ENCODE measurements around the gene BTNL3. TPM values are rescaled to one million over a fixed set of nuclear protein-coding genes. Genes with fewer than 3 reads are reported as not detected.
"Not testable (repeated sequence)": the region's sequence is repeated elsewhere in the genome, so short reads cannot be mapped to it uniquely, and the experiment has no call there.

The BTNL3 gene
- total RNA-seq, 2 experiments from 2014 or later: not detected

- Mint-ChIP-seq H3K4me1 (ENCODE audit: low read depth) (no peaks in the 10 kb centered on the region), H3K27me3 (ENCODE audit: low read depth) (peaks cover 26% of the 10 kb centered on the region), H3K27ac (no peak overlapping the region), H3K36me3 (ENCODE audit: low read depth) (no peaks in the 10 kb centered on the region), H3K9me3 (peaks cover 2% of the 10 kb centered on the region), H3K4me3 (no peak overlapping the region)
- DNase-seq: no peak
- intact Hi-C loops (cut with micrococcal nuclease): no loop called here
- CTCF ChIA-PET: no interaction called here
Measured at GRCh38 chr5:180988016-180988415, 630 bp upstream of the BTNL3 start.

GRCh38 chr5:180990086-180990881 lies 1.6 kb downstream of the BTNL3 start:
- peaks cover 1% of the 10 kb centered on the region for H3K36me3 Mint-ChIP-seq (ENCODE audit: low read depth)
- peaks cover 8% of the 10 kb centered on the region for H3K9me3 Mint-ChIP-seq
- H3K4me3 Mint-ChIP-seq: no peak overlapping the region
- no peaks in the 10 kb centered on the region for H3K4me1 Mint-ChIP-seq (ENCODE audit: low read depth)
- no peak overlapping the region for H3K27ac Mint-ChIP-seq
- peaks cover 24% of the 10 kb centered on the region for H3K27me3 Mint-ChIP-seq (ENCODE audit: low read depth)
- no peak for DNase-seq
- intact Hi-C loops (cut with micrococcal nuclease): no loop called here
- CTCF ChIA-PET: no interaction called here

- CTCF ChIA-PET: no interaction called here
- Mint-ChIP-seq H3K4me3 (no peak overlapping the region), H3K36me3 (ENCODE audit: low read depth) (peaks cover 1% of the 10 kb centered on the region), H3K27me3 (ENCODE audit: low read depth) (peaks cover 24% of the 10 kb centered on the region), H3K9me3 (peaks cover 8% of the 10 kb centered on the region), H3K4me1 (ENCODE audit: low read depth) (no peaks in the 10 kb centered on the region), H3K27ac (no peak overlapping the region)
- DNase-seq: no peak
- intact Hi-C loops (cut with micrococcal nuclease): no loop called here
Measured at GRCh38 chr5:180990882-180991242, 2.2 kb downstream of the BTNL3 start.

GRCh38 chr5:181001947-181002346 lies 13.3 kb downstream of the BTNL3 start:
- Mint-ChIP-seq H3K4me1 (ENCODE audit: low read depth) (no peaks in the 10 kb centered on the region), H3K27me3 (ENCODE audit: low read depth) (peaks cover 9% of the 10 kb centered on the region), H3K36me3 (ENCODE audit: low read depth) (no peaks in the 10 kb centered on the region), H3K4me3 (no peak overlapping the region), H3K27ac (no peak overlapping the region), H3K9me3 (no peaks in the 10 kb centered on the region)
- intact Hi-C loops (cut with micrococcal nuclease): no loop called here
- CTCF ChIA-PET: interaction anchor here (0.7 to 1.4 kb wide), 2 partner anchors 16 to 19 kb away, joined by 3 read pairs; no protein-coding TSS in a partner anchor
- no peak for DNase-seq

GRCh38 chr5:181005791-181006190 lies 17.1 kb downstream of the BTNL3 start:
- intact Hi-C loops (cut with micrococcal nuclease): no loop called here
- DNase-seq: no peak
- H3K27ac Mint-ChIP-seq: no peak overlapping the region
- no peaks in the 10 kb centered on the region for H3K9me3 Mint-ChIP-seq
- no peaks in the 10 kb centered on the region for H3K36me3 Mint-ChIP-seq (ENCODE audit: low read depth)
- no peak overlapping the region for H3K4me3 Mint-ChIP-seq
- peaks cover 8% of the 10 kb centered on the region for H3K27me3 Mint-ChIP-seq (ENCODE audit: low read depth)
- H3K4me1 Mint-ChIP-seq (ENCODE audit: low read depth): no peaks in the 10 kb centered on the region
- CTCF ChIA-PET: no interaction called here

- peaks cover 9% of the 10 kb centered on the region for H3K27me3 Mint-ChIP-seq (ENCODE audit: low read depth)
- CTCF ChIA-PET: no interaction called here
- no peaks in the 10 kb centered on the region for H3K4me1 Mint-ChIP-seq (ENCODE audit: low read depth)
- intact Hi-C loops (cut with micrococcal nuclease): no loop called here
- H3K27ac Mint-ChIP-seq: no peak overlapping the region
- no peaks in the 10 kb centered on the region for H3K9me3 Mint-ChIP-seq
- no peak overlapping the region for H3K4me3 Mint-ChIP-seq
- H3K36me3 Mint-ChIP-seq (ENCODE audit: low read depth): no peaks in the 10 kb centered on the region
- DNase-seq: no peak
Measured at GRCh38 chr5:181008136-181008535, 19.5 kb downstream of the BTNL3 start.

GRCh38 chr5:181010018-181010417 lies 21.4 kb downstream of the BTNL3 start:
- H3K9me3 Mint-ChIP-seq; H3K4me3 Mint-ChIP-seq; intact Hi-C loops (cut with micrococcal nuclease); H3K36me3 Mint-ChIP-seq (ENCODE audit: low read depth); DNase-seq; H3K27me3 Mint-ChIP-seq (ENCODE audit: low read depth); CTCF ChIA-PET; H3K27ac Mint-ChIP-seq; H3K4me1 Mint-ChIP-seq (ENCODE audit: low read depth): not testable (repeated sequence)

GRCh38 chr5:181014654-181015053 lies 26.0 kb downstream of the BTNL3 start:
- H3K36me3 Mint-ChIP-seq (ENCODE audit: low read depth); H3K27ac Mint-ChIP-seq; intact Hi-C loops (cut with micrococcal nuclease); H3K4me1 Mint-ChIP-seq (ENCODE audit: low read depth); H3K27me3 Mint-ChIP-seq (ENCODE audit: low read depth); CTCF ChIA-PET; H3K4me3 Mint-ChIP-seq; DNase-seq; H3K9me3 Mint-ChIP-seq: not testable (repeated sequence)

- H3K27ac Mint-ChIP-seq; CTCF ChIA-PET; H3K9me3 Mint-ChIP-seq; H3K4me3 Mint-ChIP-seq; DNase-seq; H3K36me3 Mint-ChIP-seq (ENCODE audit: low read depth); intact Hi-C loops (cut with micrococcal nuclease); H3K4me1 Mint-ChIP-seq (ENCODE audit: low read depth); H3K27me3 Mint-ChIP-seq (ENCODE audit: low read depth): not testable (repeated sequence)
Measured at GRCh38 chr5:181017448-181017847, 28.8 kb downstream of the BTNL3 start.

GRCh38 chr5:181020688-181021087 lies 32.0 kb downstream of the BTNL3 start:
- Mint-ChIP-seq H3K9me3 (peaks cover 12% of the 10 kb centered on the region), H3K27ac (no peak overlapping the region), H3K27me3 (ENCODE audit: low read depth) (peaks cover 10% of the 10 kb centered on the region), H3K4me3 (no peak overlapping the region), H3K4me1 (ENCODE audit: low read depth) (no peaks in the 10 kb centered on the region), H3K36me3 (ENCODE audit: low read depth) (no peaks in the 10 kb centered on the region)
- intact Hi-C loops (cut with micrococcal nuclease): no loop called here
- DNase-seq: no peak
- CTCF ChIA-PET: no interaction called here

- intact Hi-C loops (cut with micrococcal nuclease): no loop called here
- CTCF ChIA-PET: no interaction called here
- H3K9me3 Mint-ChIP-seq: peaks cover 12% of the 10 kb centered on the region
- H3K36me3 Mint-ChIP-seq (ENCODE audit: low read depth): no peaks in the 10 kb centered on the region
- H3K4me1 Mint-ChIP-seq (ENCODE audit: low read depth): no peaks in the 10 kb centered on the region
- H3K4me3 Mint-ChIP-seq: no peak overlapping the region
- no peak for DNase-seq
- H3K27me3 Mint-ChIP-seq (ENCODE audit: low read depth): peaks cover 17% of the 10 kb centered on the region
- H3K27ac Mint-ChIP-seq: no peak overlapping the region
Measured at GRCh38 chr5:181024245-181025064, 35.8 kb downstream of the BTNL3 start.

- no peak overlapping the region for H3K4me3 Mint-ChIP-seq
- peaks cover 17% of the 10 kb centered on the region for H3K27me3 Mint-ChIP-seq (ENCODE audit: low read depth)
- H3K27ac Mint-ChIP-seq: no peak overlapping the region
- no peaks in the 10 kb centered on the region for H3K36me3 Mint-ChIP-seq (ENCODE audit: low read depth)
- CTCF ChIA-PET: no interaction called here
- H3K4me1 Mint-ChIP-seq (ENCODE audit: low read depth): no peaks in the 10 kb centered on the region
- DNase-seq: no peak
- peaks cover 5% of the 10 kb centered on the region for H3K9me3 Mint-ChIP-seq
- intact Hi-C loops (cut with micrococcal nuclease): no loop called here
Measured at GRCh38 chr5:181027452-181028031, 38.9 kb downstream of the BTNL3 start.

All from activated naive CD4-positive, alpha-beta T cell treated with anti-CD3 and anti-CD28 coated beads for 36 hours (primary cell).